AG04450 (cell line): ENCODE results near the gene LMTK2. TPM values are rescaled to one million over a fixed set of nuclear protein-coding genes. Genes with fewer than 3 reads are reported as not detected.

Source experiments
- CTCF ChIA-PET: fragments of 300-600, 350-600 bp; formaldehyde crosslinking; extraction: SDS; loops from one replicate; lab custom pipeline; 2022; ENCODE audit warnings: antibody characterized with exemption, inconsistent platforms; lab: Charles Lee
- POLR2A ChIA-PET: fragments of 350-600 bp; formaldehyde crosslinking; extraction: SDS; loops from one replicate; lab custom pipeline; 2021; ENCODE audit warnings: antibody characterized with exemption, inconsistent platforms; lab: Yijun Ruan, JAX
- DNase-seq: peaks from one replicate; pipeline ENCODE4 v3.0.0-alpha.2; 2011; ENCODE audit warnings: low read depth, low spot score
- H3K27ac ChIP-seq: one replicate; pipeline ENCODE4 v1.5.1; 2012; ENCODE audit warnings: low read depth, low read length, control low read depth
- H3K27me3 ChIP-seq: one replicate; pipeline ENCODE4 v1.6.0; 2012; ENCODE audit warnings: low read length; ENCODE audit not compliant: control insufficient read depth, insufficient read depth
- H3K4me3 ChIP-seq: 2 replicates; pipeline ENCODE4 v1.5.1; 2011; ENCODE audit warnings: mild to moderate bottlenecking, low read depth, low read length, control low read depth
- H3K9me3 ChIP-seq: 2 replicates; pipeline ENCODE4 v1.5.1; 2012; ENCODE audit warnings: low read length; ENCODE audit not compliant: control insufficient read depth, insufficient read depth
- polyA plus RNA-seq: library from polyadenylated mRNA; depleted of rRNA; stranded (reverse); fragments of >200 nt; gene quantifications from 2 replicates; pipeline ENCODE4 v1.2.3, GENCODE V29; 2011
- TF ChIP-seq, protein P1 (sequence below): IDR thresholded peaks from 2 replicates; pipeline ENCODE4 v1.5.1; 2011; ENCODE audit warnings: low read depth, low read length, control low read depth, inconsistent platforms

LMTK2 gene
- polyA plus RNA-seq, 1 experiment, result 3.7 TPM

DNA sequence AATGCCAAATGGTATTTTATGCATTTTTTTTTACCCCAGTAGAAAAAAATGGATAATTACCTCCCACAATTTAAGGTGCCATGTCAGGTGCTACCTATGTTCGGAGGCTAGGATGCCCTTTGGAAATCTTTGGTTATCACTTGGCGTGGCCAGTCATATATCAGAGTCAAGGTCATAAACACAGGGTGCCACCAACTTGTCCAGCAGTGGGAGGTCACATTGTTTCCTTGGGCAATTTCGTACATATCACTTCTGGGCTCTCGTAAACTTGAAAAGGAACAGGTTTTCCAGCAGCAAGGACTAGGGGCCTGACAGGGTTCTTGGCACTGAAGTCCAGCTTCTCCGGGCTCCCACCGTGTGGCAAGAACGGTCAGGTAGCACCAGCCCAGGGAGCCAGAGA, 56.6 kb downstream of the LMTK2 start:
- ChIA-PET POLR2A (no interaction called here), CTCF (interaction anchor here (7.9 to 10.3 kb wide), 2 partner anchors 58 to 144 kb away, joined by 154 to 474 read pairs; partner anchors contain the start of gene LMTK2)
- Histone ChIP-seq H3K27me3 (no peaks in the 10 kb centered on the region), H3K4me3 (no peak overlapping the region), H3K9me3 (no peaks in the 10 kb centered on the region), H3K27ac (no peak overlapping the region)
- DNase-seq, result no peak
- TF ChIP-seq, protein P1, sequence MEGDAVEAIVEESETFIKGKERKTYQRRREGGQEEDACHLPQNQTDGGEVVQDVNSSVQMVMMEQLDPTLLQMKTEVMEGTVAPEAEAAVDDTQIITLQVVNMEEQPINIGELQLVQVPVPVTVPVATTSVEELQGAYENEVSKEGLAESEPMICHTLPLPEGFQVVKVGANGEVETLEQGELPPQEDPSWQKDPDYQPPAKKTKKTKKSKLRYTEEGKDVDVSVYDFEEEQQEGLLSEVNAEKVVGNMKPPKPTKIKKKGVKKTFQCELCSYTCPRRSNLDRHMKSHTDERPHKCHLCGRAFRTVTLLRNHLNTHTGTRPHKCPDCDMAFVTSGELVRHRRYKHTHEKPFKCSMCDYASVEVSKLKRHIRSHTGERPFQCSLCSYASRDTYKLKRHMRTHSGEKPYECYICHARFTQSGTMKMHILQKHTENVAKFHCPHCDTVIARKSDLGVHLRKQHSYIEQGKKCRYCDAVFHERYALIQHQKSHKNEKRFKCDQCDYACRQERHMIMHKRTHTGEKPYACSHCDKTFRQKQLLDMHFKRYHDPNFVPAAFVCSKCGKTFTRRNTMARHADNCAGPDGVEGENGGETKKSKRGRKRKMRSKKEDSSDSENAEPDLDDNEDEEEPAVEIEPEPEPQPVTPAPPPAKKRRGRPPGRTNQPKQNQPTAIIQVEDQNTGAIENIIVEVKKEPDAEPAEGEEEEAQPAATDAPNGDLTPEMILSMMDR, result no peak

DNA sequence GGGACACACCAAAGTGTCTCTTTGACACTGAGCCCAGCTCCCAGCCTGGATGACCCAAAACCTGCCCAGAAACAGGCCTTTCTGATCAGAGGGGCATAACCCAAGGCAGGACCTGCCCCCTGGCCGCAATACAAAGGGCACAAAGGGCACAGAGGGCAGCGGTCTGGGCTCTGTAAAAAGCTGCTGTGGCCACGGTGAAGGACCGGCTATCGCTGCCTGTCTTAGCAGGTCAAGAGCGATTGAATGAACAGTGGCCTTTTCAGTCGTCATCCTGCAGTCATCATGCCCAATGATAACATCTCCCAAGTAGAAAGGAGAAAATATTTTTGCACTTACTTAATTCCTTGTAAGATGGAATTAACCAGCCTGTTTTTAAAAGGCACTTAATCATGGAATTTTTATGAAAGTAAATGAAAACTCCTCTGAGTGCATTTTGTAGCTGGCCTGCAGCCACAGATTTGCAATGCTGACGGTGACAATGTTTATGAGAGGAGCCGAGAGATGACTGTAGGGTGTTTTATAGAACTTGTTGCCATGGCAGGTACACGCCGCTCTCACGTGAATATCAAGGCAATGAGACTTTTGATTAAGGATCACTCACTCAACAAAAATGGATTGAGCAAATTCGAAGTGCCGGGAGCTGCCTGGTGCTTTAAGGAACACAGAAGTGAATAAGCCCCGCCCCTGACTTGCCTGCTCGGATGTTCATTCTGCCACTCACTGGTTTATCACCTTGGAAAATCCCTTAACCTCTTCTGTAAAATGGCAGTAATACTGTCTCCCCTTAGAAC, 57.2 kb downstream of the LMTK2 start:
- TF ChIP-seq, protein P1, result no peak
- no peaks in the 10 kb centered on the region for H3K27me3 ChIP-seq
- H3K27ac ChIP-seq, result peak overlapping the region; percentile 21
- DNase-seq, result no peak
- ChIA-PET CTCF (interaction anchor here (0.6 to 10.3 kb wide), 7 partner anchors 16 to 236 kb away, joined by 3 to 474 read pairs (median 89); partner anchors contain the start of gene LMTK2), POLR2A (no interaction called here)
- no peak overlapping the region for H3K4me3 ChIP-seq
- H3K9me3 ChIP-seq, result no peaks in the 10 kb centered on the region

DNA sequence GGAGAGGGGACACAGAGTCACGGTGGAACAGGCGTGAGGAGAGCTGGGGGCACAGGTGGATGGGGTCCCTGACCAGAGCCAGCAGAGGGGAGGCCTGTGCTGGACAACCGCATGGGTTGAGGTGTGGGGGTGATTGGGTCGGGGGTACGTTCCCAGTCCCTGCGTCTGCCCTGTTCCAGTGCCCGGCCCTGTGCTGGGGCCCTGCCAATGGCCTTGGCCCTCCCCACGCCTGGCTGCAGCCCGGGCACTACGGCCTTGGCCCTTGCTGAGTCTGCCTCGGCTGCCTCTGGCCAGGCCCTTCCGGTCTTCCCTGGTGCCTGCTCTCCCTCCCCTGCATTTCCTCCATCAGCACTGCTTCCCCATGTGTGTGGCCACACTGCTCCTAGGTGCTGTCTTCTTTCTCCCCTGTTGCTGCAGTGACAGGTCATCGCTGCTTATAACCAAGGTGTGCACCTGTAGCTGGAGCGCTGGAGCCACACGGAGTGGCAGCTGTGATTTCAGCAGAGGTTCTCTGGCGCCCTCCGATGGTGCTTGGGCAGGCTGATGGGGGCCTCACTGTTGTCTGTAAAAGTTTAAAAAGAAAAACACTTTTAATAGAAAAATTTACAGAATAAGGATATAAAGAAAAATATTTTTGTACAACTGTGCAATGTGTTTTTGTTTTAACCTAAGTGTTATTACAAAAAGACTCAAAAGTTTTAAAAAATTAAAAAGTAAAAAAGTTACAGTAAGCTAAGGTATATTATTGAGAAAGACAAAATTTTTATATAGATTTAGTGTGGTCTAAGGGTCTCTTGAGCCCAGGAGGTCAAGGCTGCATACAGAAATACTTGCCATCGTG, 59.4 kb downstream of the LMTK2 start:
- ChIA-PET POLR2A (no interaction called here), CTCF (interaction anchor here (0.6 to 10.3 kb wide), 20 partner anchors 8 to 1062 kb away, joined by 3 to 474 read pairs (median 4); partner anchors contain the start of gene LMTK2)
- Histone ChIP-seq H3K9me3 (no peaks in the 10 kb centered on the region), H3K27ac (no peak overlapping the region), H3K4me3 (no peak overlapping the region), H3K27me3 (no peaks in the 10 kb centered on the region)
- no peak for DNase-seq
- TF ChIP-seq, protein P1, result peak; percentile 63

DNA sequence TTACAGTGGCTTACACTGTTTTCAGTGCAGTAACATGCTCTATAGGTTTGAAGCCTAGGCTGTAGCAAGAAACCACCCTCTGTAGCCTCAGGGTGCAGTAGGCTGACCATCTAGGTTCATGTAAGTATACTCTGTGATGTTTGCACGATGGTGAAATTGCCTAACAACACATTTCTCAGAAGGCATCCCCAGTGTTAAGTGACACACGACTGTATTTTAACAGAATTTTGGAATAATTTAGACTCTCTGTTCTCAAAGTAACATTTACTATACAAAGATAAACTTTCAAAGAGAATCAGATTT, 60.0 kb downstream of the LMTK2 start:
- Histone ChIP-seq H3K9me3 (no peaks in the 10 kb centered on the region), H3K27ac (no peak overlapping the region), H3K27me3 (no peaks in the 10 kb centered on the region), H3K4me3 (no peak overlapping the region)
- CTCF ChIA-PET, result interaction anchor here (0.6 to 10.3 kb wide), 18 partner anchors 8 to 1063 kb away, joined by 3 to 474 read pairs (median 4); partner anchors contain the start of gene LMTK2
- TF ChIP-seq, protein P1, result no peak
- no peak for DNase-seq
- POLR2A ChIA-PET, result no interaction called here
